GM12873 (cell line): Measurements from ENCODE around the gene RBMS1.

Source experiments
- TF ChIP-seq, protein P1 (sequence below): IDR thresholded peaks from 2 replicates; pipeline ENCODE4 v1.5.1; 2012; ENCODE audit warnings: low read depth, mild to moderate bottlenecking, moderate library complexity, low read length, control low read depth; ENCODE audit not compliant: insufficient read depth; ENCODE audit errors: missing control alignments

The RBMS1 gene

DNA sequence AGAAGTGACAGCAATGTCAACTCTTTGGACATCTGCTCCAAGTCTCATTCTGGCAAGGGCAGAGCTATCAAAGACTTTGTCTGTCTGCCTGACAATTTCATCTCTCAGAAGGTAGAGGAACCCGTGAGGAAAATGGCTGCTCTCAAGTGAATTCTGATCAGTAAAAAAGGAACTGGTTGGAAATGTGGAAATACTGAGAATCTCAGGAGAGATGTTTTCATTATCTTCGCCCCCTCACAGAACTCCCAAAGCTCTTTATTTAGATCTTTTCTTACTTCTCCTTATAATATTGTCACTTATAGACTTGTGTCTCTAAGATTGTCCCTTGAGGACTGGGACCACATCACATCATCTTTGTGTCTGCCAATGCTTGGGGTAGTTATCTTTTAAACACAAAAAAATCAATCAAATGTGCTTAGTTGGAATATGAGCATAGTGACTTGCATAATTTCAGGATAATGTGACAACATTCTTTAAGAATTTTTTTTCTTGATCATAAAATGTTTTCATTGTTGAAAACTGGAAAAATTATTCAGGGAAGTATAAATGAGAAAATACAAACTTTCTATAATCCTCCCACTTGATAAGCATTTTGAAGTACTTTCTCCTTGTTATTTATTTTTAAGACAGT, 225.3 kb downstream of the RBMS1 start:
- TF ChIP-seq, protein P1, sequence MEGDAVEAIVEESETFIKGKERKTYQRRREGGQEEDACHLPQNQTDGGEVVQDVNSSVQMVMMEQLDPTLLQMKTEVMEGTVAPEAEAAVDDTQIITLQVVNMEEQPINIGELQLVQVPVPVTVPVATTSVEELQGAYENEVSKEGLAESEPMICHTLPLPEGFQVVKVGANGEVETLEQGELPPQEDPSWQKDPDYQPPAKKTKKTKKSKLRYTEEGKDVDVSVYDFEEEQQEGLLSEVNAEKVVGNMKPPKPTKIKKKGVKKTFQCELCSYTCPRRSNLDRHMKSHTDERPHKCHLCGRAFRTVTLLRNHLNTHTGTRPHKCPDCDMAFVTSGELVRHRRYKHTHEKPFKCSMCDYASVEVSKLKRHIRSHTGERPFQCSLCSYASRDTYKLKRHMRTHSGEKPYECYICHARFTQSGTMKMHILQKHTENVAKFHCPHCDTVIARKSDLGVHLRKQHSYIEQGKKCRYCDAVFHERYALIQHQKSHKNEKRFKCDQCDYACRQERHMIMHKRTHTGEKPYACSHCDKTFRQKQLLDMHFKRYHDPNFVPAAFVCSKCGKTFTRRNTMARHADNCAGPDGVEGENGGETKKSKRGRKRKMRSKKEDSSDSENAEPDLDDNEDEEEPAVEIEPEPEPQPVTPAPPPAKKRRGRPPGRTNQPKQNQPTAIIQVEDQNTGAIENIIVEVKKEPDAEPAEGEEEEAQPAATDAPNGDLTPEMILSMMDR, result no peak

DNA sequence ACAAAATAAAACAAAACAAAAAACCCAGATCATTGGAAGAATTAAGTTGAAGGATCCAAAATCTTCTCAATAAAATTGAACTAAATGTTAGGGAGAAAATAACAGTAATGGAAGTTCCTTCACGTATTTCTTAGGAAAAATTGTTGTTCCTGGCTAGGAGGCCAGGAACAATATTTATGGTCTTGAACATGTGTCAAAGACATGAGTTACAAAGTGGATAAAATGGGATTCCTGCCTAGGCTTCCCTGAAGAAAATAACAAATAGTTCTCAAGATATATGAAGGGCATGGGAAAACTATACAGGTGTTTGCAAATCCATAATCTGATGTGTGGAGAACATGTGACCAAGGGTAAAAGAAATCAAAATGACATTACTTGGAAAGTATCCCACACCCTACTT, 225.9 kb downstream of the RBMS1 start:
- TF ChIP-seq, protein P1, result no peak

GRCh38 chr2:160267022-160267421, 226.6 kb downstream of the RBMS1 start:
- TF ChIP-seq, protein P1, result no peak

DNA sequence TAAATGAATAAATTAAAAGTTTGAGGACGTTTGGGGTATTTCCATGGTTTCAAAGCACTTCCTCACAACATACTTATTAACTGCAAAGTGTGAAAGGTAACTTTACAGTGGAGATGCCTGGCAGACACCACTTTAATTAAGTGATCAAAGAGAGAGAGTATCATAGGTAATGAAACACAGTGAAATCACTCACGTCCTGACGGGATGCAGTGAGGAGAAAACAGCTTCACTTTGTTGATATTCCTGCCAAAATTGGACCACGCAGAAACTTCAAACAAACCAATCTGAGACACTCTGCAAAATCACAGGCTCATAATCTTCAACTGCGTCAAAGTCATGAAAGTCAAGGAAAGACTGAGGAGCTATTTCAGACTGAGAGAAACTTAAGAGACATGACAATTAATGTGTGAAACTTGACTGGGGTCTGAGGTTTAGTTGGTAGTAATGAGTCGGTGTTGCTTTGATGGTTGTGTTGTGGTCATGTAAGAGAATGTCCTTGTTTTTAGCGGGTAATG, 227.5 kb downstream of the RBMS1 start:
- TF ChIP-seq, protein P1, result no peak

GRCh38 chr2:160264308-160264707, 229.3 kb downstream of the RBMS1 start:
- TF ChIP-seq, protein P1, result no peak

- TF ChIP-seq, protein P1, result no peak
Observed at GRCh38 chr2:160261732-160262131, 231.9 kb downstream of the RBMS1 start.

- TF ChIP-seq, protein P1, result no peak
Observed at GRCh38 chr2:160258492-160258805, 235.2 kb downstream of the RBMS1 start.
